ENCODE measurements around the gene KIF4B.
A peak's percentile ranks its signal among the peaks of the same experiment; 100 is the strongest.
"Not testable (repeated sequence)": the region's sequence is repeated elsewhere in the genome, so short reads cannot be mapped to it uniquely, and the experiment has no call there.

The KIF4B gene, protein sequence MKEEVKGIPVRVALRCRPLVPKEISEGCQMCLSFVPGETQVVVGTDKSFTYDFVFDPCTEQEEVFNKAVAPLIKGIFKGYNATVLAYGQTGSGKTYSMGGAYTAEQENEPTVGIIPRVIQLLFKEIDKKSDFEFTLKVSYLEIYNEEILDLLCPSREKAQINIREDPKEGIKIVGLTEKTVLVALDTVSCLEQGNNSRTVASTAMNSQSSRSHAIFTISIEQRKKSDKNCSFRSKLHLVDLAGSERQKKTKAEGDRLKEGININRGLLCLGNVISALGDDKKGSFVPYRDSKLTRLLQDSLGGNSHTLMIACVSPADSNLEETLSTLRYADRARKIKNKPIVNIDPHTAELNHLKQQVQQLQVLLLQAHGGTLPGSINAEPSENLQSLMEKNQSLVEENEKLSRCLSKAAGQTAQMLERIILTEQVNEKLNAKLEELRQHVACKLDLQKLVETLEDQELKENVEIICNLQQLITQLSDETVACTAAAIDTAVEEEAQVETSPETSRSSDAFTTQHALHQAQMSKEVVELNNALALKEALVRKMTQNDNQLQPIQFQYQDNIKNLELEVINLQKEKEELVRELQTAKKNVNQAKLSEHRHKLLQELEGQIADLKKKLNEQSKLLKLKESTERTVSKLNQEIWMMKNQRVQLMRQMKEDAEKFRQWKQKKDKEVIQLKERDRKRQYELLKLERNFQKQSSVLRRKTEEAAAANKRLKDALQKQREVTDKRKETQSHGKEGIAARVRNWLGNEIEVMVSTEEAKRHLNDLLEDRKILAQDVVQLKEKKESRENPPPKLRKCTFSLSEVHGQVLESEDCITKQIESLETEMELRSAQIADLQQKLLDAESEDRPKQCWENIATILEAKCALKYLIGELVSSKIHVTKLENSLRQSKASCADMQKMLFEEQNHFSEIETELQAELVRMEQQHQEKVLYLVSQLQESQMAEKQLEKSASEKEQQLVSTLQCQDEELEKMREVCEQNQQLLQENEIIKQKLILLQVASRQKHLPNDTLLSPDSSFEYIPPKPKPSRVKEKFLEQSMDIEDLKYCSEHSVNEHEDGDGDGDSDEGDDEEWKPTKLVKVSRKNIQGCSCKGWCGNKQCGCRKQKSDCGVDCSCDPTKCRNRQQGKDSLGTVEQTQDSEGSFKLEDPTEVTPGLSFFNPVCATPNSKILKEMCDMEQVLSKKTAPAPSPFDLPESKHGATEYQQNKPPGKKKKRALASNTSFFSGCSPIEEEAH
- total RNA-seq = 0 reads per million in 4 donors

- DNase-seq = no peak
Observed at GRCh38 chr5:155013526-155013925, at the start of gene KIF4B. TSS of gene KIF4B (plus strand) at chr5:155013755. CDS start at chr5:155013860, 105 bp downstream.

DNA sequence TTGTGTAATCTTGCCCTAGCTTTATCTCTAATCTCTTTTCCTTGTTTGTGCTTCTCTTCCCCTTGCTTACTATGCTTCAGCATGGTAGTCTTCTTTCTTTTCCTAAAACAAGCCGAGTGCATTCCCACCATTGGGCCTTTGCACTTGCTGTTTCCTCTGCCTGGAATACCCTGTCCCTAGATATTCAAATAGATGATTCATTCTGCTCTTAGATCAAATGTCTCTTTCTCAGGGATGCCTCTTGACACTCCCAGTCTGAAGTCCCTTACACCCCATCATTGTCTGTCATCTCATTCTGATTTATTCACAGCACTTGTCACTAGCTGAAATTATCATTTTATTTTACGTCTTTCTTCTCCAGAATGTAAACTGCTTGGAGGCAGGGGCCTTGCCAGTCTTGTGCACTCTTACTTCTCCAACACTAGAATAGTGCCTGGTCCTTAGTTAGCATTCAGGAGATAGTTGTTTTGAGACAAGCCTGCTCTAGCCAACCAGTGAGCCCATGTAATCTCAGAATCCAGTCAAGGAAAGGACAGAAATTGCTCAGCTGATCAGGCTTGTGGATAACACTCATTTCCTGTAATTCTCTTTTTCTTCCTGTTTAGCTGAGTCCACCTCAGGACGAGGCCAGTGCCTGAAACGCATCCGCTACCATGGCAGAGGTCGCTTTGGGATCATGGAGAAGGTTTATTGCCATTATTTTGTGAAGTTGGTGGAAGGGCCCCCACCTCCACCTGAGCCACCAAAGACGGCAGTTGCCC lies 47.3 kb upstream of the KIF4B start:
- DNase-seq = no peak

GRCh38 chr5:154966874-154967273 lies 46.7 kb upstream of the KIF4B start:
- no peak for DNase-seq

DNA sequence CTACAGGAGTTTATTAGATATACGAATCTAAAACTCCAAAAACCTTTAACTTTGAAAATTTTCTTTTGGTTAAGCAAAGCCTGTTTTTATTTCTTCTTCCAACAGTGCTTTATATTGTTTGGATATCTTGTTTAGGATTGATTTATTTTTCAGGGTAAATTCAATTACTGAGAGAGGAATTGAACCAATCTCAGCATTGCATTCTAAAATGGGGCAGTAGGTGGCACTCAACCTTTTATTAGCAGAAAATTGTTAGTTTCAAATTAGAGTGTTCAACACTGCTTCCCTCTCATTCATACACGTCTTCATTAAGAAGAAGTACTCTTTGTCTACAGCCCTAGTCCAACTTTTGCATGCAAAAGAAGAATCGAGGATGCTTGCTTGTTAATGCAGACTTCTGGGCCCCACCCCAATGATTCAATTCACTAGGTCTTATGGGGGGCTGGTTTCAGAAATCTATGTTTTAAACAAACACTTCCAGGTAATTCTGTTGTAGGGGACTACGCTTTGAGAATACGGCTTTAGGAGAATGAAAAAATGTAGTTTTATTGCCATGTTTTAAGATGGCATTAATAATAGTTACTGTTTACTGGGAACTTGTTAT lies 46.0 kb upstream of the KIF4B start:
- DNase-seq = no peak

- no peak for DNase-seq
Observed at GRCh38 chr5:154968953-154969352, 44.6 kb upstream of the KIF4B start.

DNA sequence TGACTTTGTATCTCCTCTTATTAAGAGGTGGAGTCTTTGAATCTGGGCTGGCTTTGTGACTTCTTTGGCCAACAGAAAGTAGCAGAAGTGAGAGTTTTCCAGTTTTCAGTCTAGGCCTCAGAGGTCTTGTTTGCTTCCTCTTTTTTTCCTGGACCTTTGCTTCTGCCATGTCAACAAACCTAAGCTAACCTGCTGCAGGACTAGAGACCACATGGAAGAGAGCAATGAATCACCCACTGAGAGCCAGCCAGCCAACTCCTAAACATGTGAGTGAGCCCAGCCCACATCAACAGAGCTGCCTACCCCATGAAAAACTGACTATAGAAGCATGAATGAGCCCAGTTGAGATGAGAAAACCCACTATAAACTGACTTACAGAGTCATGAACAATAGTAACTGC lies 42.8 kb upstream of the KIF4B start:
- no peak for DNase-seq

- DNase-seq = no peak
Observed at GRCh38 chr5:154971501-154971900, 42.1 kb upstream of the KIF4B start.

DNA sequence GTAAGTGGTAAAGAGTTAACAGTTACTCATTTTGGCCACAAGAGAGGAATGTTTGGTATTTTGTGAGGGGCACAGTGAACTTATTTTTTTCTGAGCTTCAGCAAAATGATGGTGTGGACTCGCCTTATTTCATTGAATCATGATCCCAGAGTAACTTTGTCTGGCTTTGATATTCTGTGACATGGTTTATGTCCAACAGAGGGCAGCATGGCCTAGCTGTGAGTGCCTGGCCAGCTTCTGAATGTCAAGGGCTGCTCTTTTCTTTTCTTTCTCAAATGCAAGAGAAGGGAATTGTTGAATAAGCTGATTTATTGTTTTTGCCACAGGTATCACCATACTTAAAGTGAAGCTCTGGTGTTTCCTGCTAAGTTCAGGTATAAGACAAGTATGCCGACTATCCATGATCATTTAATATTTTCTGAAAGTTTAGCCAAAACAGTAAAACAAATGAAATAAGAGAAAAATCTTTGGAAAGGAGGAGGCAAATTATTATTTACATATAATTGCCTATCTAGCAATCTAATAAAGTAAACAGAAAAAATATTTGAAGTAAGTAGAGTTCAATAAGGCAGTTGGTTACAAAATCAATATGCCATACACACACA lies 41.0 kb upstream of the KIF4B start:
- DNase-seq = peak in 1 of 5 donors; percentile 4

DNA sequence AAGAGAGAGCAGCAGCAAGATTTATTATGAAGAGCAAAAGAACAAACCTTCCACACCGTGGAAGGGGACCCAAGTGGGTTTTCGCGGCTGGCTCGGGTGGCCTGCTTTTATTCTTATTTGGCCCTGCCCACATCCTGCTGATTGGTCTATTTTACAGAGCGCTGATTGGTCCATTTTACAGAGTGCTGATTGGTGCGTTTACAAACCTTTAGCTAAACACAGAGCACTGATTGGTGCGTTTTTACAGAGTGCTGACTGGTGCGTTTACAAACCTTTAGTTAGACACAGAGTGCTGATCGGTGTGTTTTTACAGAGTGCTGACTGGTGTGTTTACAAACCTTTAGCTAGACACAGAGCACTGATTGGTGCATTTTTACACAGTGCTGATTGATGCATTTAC lies 37.5 kb upstream of the KIF4B start:
- not testable (repeated sequence) for DNase-seq

GRCh38 chr5:154977409-154977808 lies 36.1 kb upstream of the KIF4B start:
- DNase-seq = no peak

GRCh38 chr5:154978294-154978693 lies 35.3 kb upstream of the KIF4B start:
- DNase-seq = not testable (repeated sequence)

- no peak for DNase-seq
Observed at GRCh38 chr5:154984946-154985516, 28.5 kb upstream of the KIF4B start.

- DNase-seq = no peak
Observed at GRCh38 chr5:154986151-154986550, 27.4 kb upstream of the KIF4B start.

- DNase-seq = no peak
Observed at GRCh38 chr5:154989626-154990025, 23.9 kb upstream of the KIF4B start.

- DNase-seq = no peak
Observed at GRCh38 chr5:154993461-154993860, 20.1 kb upstream of the KIF4B start.

GRCh38 chr5:154995679-154996078 lies 17.9 kb upstream of the KIF4B start:
- no peak for DNase-seq

DNA sequence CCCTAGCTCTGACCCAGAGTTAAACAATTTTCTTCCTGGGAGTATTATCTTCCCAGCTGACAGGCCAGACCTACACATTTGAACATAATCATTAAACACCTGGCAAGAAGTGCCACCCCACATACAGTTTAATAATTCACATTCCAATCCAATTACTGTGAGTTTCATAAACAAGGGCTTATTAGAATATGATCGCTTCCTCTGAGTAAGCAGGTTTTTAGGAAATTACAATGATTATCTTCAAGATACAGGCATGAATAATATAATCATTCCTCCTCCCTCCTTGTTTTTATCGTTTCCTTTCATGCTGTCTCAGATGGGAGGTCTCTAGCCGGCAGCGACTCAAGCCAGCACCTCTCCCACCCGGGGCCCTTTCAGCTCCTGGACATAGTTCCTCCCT lies 15.8 kb upstream of the KIF4B start:
- no peak for DNase-seq

- DNase-seq = no peak
Observed at GRCh38 chr5:154999865-155000264, 13.7 kb upstream of the KIF4B start.

DNA sequence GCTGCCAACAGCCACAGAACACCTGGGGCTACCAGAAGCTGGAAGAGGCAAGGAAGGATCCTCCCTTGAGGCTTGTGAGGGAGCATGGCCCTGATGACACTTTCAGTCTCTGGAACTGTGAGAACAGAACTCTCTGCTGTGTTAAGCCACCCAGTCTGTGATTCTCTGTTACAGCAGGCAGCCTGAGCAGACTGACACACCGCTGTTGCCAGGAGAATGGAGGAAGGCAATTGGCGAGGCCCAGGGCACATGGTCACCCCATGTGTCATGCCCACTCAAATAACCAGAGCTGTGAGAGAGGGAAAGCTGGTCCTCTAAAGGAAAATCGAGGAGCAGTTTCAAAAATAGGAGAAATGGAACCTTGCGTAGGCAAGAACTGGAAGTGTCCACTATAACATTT lies 12.0 kb upstream of the KIF4B start:
- no peak for DNase-seq

GRCh38 chr5:155002722-155003121 lies 10.8 kb upstream of the KIF4B start:
- not testable (repeated sequence) for DNase-seq

Measured in T-helper 1 cell (primary cell).